AG04449 (cell line): ENCODE measurements around the gene MTMR12.
"Not testable (repeated sequence)": the region's sequence is repeated elsewhere in the genome, so short reads cannot be mapped to it uniquely, and the experiment has no call there.

Experiments
- CTCF ChIA-PET: fragments of 350-600 bp; formaldehyde crosslinking; extraction: SDS; loops from one replicate; lab custom pipeline; 2021; ENCODE audit warnings: antibody characterized with exemption; lab: Yijun Ruan, JAX
- POLR2A ChIA-PET: fragments of 400-600, 350-600 bp; formaldehyde crosslinking; extraction: SDS; loops from one replicate; lab custom pipeline; 2020; ENCODE audit warnings: antibody characterized with exemption, inconsistent platforms; lab: Yijun Ruan, JAX
- DNase-seq: peaks from one replicate; pipeline ENCODE4 v3.0.0-alpha.2; 2010; ENCODE audit warnings: low read depth, low spot score
- H3K4me3 ChIP-seq: 2 replicates; pipeline ENCODE4 v1.5.1; 2011; ENCODE audit warnings: low read depth, mild to moderate bottlenecking, control low read depth, low read length
- CTCF ChIP-seq: IDR thresholded peaks from one replicate; pipeline ENCODE4 v1.5.1; 2011; ENCODE audit warnings: mild to moderate bottlenecking, moderate library complexity, low read length, control low read depth, inconsistent platforms; ENCODE audit not compliant: insufficient read depth; ENCODE audit errors: missing control alignments

The MTMR12 gene

GRCh38 chr5:32299059-32299677 is 13.6 kb downstream of the MTMR12 start:
- TF ChIP-seq CTCF = no peak
- DNase-seq = no peak
- POLR2A ChIA-PET = no interaction called here
- CTCF ChIA-PET = interaction anchor here (0.7 kb wide), 1 partner anchor 14 kb away, joined by 3 read pairs; no protein-coding TSS in a partner anchor
- H3K4me3 ChIP-seq = no peak overlapping the region

DNA sequence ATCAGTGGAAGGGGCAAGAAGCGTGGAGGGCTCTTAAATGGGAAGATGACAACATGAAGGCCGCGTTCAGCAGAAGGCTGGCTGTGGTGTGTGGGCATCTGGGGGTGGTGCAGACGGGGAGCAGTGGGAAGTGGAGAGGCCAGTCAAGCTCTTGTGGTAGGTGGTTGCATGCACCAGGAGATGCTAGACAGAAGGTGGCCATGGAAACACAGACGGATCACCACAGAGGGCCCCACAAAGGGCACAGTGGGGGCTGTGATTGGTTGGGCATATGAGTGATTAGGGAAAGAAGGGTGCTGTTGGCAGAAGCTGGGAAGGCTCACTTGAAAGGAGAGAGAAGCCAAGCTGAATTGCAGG is 14.7 kb downstream of the MTMR12 start:
- CTCF ChIA-PET = interaction anchor here (1.6 to 1.8 kb wide), 3 partner anchors 18 to 66 kb away, joined by 3 to 6 read pairs (median 4); no protein-coding TSS in a partner anchor
- no peak overlapping the region for H3K4me3 ChIP-seq
- POLR2A ChIA-PET = interaction anchor here (0.5 kb wide), 1 partner anchor 134 kb away, joined by 3 read pairs; no protein-coding TSS in a partner anchor
- DNase-seq = no peak
- TF ChIP-seq CTCF = no peak

GRCh38 chr5:32297181-32298058 is 15.3 kb downstream of the MTMR12 start:
- no peak for DNase-seq
- no peak for TF ChIP-seq CTCF
- H3K4me3 ChIP-seq = no peak overlapping the region
- ChIA-PET CTCF (interaction anchor here (1.6 to 1.8 kb wide), 3 partner anchors 17 to 65 kb away, joined by 3 to 6 read pairs (median 4); no protein-coding TSS in a partner anchor), POLR2A (interaction anchor here (0.6 kb wide), 1 partner anchor 139 kb away, joined by 3 read pairs; no protein-coding TSS in a partner anchor)

DNA sequence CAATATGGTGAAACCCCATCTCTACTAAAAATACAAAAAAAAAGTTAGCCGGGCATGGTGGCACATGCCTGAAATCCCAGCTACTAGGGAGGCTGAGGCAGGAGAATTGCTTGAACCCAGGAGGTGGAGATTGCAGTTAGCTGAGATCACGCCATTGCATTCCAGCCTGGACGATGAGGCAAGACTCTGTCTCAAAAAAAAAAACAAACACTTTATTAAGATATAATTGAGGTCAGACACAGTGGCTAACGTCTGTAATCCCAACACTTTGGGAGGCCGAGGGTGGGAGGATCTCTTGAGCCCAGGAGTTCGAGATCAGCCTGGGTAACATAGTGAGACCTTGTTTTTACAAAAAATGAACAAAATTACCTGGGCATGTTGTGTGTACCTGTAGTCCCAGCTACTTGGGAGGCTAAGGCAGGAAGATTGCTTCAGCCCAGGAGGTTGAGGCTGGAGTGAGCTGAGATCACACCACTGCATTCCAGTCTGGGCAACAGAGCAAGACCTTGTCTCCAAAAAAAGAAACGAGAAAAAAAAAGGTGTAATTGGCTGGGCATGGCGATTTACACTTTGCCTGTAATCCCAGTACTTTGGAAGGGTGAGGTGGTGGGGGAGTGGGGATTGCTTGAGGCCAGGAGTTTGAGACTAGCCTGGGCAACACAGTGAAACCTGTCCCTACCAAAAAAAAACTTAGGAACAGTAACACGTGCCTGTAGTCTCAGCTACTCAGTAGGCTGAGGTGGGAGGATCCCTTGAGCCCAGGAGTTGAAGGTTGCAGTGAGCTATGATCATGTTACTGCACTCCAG is 16.6 kb downstream of the MTMR12 start:
- CTCF ChIA-PET = interaction anchor here (1.6 to 1.8 kb wide), 2 partner anchors 16 to 34 kb away, joined by 3 to 6 read pairs; no protein-coding TSS in a partner anchor
- DNase-seq, POLR2A ChIA-PET, H3K4me3 ChIP-seq: not testable (repeated sequence)

- no peak for DNase-seq
- ChIA-PET CTCF (no interaction called here), POLR2A (no interaction called here)
- no peak for TF ChIP-seq CTCF
- H3K4me3 ChIP-seq = no peak overlapping the region
Measured at GRCh38 chr5:32291591-32291990, 21.1 kb downstream of the MTMR12 start.

- CTCF ChIA-PET = no interaction called here
Measured at GRCh38 chr5:32290922-32291321, 21.8 kb downstream of the MTMR12 start.

GRCh38 chr5:32290501-32290900 is 22.2 kb downstream of the MTMR12 start:
- DNase-seq, H3K4me3 ChIP-seq, CTCF ChIA-PET, POLR2A ChIA-PET: not testable (repeated sequence)

More at GRCh38 chr5:32290922-32291321, 21.8 kb downstream of the MTMR12 start:
- no peak overlapping the region for H3K4me3 ChIP-seq
- POLR2A ChIA-PET = no interaction called here
- no peak for DNase-seq
- no peak for TF ChIP-seq CTCF

- CTCF ChIA-PET, H3K4me3 ChIP-seq, POLR2A ChIA-PET, DNase-seq: not testable (repeated sequence)
Measured at GRCh38 chr5:32289986-32290385, 22.8 kb downstream of the MTMR12 start.

GRCh38 chr5:32288135-32288534 is 24.6 kb downstream of the MTMR12 start:
- CTCF ChIA-PET = interaction anchor here (1.2 kb wide), 1 partner anchor 42 kb away, joined by 3 read pairs; no protein-coding TSS in a partner anchor
- DNase-seq, H3K4me3 ChIP-seq, POLR2A ChIA-PET: not testable (repeated sequence)
